HEK293T (cell line): Measurements from ENCODE around the gene RIMBP2.

ENCODE experiments used
- CTCF ChIA-PET: fragments of 350-600 bp; formaldehyde crosslinking; extraction: SDS; loops from one replicate; lab custom pipeline; 2021; ENCODE audit warnings: antibody characterized with exemption, inconsistent platforms; lab: Yijun Ruan, JAX
- POLR2A ChIA-PET: fragments of 350-600 bp; formaldehyde crosslinking; extraction: SDS; loops from one replicate; lab custom pipeline; 2020; ENCODE audit warnings: antibody characterized with exemption, inconsistent platforms; lab: Yijun Ruan, JAX
- DNase-seq: peaks from one replicate; pipeline ENCODE4 v3.0.0; 2012; ENCODE audit warnings: mixed read lengths; ENCODE audit errors: extremely low spot score
- ARNT ChIP-seq: fragments of 450-650 bp; IDR thresholded peaks from 2 replicates; pipeline ENCODE4 v1.6.1; 2017; ENCODE audit warnings: mild to moderate bottlenecking
- CTBP1 ChIP-seq: fragments of 450-650 bp; IDR thresholded peaks from 2 replicates; pipeline ENCODE4 v1.6.1; 2016; ENCODE audit warnings: borderline replicate concordance
- ELF4 ChIP-seq: fragments of 450-650 bp; IDR thresholded peaks from 2 replicates; pipeline ENCODE4 v1.6.1; 2017; ENCODE audit warnings: antibody characterized with exemption
- FOXA1 ChIP-seq: fragments of 450-650 bp; IDR thresholded peaks from 2 replicates; pipeline ENCODE4 v1.6.1; 2016; ENCODE audit warnings: mild to moderate bottlenecking
- FOXK2 ChIP-seq: fragments of 450-650 bp; IDR thresholded peaks from 2 replicates; pipeline ENCODE4 v1.6.1; 2016; ENCODE audit warnings: mild to moderate bottlenecking
- FOXM1 ChIP-seq: fragments of 450-650 bp; IDR thresholded peaks from 2 replicates; pipeline ENCODE4 v1.6.1; 2017; ENCODE audit warnings: mild to moderate bottlenecking, borderline replicate concordance
- HDGF ChIP-seq: fragments of 450-650 bp; IDR thresholded peaks from 2 replicates; pipeline ENCODE4 v1.6.1; 2017; ENCODE audit warnings: antibody characterized with exemption, borderline replicate concordance
- L3MBTL2 ChIP-seq: fragments of 450-650 bp; conservative IDR thresholded peaks from 2 replicates; pipeline ENCODE4 v1.6.1; 2016; ENCODE audit warnings: mild to moderate bottlenecking
- LEF1 ChIP-seq: fragments of 450-650 bp; IDR thresholded peaks from 2 replicates; pipeline ENCODE4 v1.6.1; 2017; ENCODE audit warnings: mild to moderate bottlenecking, borderline replicate concordance
- NFRKB ChIP-seq: fragments of 450-650 bp; IDR thresholded peaks from 2 replicates; pipeline ENCODE4 v1.6.1; 2016; ENCODE audit warnings: mild to moderate bottlenecking, moderate library complexity
- SP1 ChIP-seq: fragments of 450-650 bp; IDR thresholded peaks from 2 replicates; pipeline ENCODE4 v1.6.1; 2017
- SUZ12 ChIP-seq: fragments of 450-650 bp; IDR thresholded peaks from 2 replicates; pipeline ENCODE4 v1.6.1; 2016; ENCODE audit warnings: mild to moderate bottlenecking
- TARDBP ChIP-seq: fragments of 450-650 bp; IDR thresholded peaks from 2 replicates; pipeline ENCODE4 v1.6.1; 2016
- ZNF384 ChIP-seq: fragments of 450-650 bp; IDR thresholded peaks from 2 replicates; pipeline ENCODE4 v1.6.1; 2016
- TF ChIP-seq, protein P1 (sequence below): fragments of 450-650 bp; IDR thresholded peaks from 2 replicates; pipeline ENCODE4 v1.6.1; 2016

Gene RIMBP2

DNA sequence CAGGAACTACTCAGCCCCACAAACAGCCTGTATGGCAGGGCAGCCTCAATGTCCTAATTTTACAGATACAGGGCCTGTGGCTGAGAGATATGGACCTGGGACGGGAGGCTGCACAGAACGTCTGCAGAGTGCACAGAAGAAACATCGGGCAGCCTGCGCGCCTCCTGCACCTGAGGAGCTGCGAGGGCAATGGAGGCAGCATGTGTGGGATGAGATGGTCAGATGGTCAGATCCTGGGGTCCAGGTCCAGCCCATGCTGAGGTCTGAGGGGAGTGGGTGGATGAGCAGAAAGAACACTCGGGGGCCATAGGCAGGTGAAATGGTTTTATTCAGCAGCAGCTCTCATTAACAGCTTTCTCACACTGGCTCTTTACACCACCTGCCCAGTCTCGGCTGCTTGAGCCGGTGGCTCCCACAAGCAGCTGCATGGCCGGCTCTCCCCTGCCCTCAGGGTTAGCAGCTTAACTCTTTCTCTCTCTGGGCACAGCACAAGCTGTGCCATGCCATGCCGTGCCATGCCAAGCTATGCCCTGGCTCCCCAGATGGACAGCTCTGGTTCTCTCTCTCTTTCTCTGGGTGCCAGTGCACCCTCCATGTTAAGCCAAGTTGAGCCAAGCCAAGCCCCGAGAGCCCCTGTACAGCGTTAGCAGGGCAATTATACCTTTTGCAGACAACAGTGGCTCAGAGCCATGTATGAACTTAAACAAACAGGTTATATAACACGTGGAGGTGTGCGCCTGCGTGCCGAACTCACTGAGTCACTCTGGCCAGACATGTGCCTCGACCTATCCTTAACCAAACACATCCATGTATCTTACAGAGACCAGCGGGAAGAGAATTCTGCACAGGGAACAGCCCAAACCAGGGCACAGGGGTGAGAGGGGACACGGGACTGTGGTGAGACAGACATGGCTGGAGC, 47.6 kb downstream of the RIMBP2 start:
- ChIA-PET CTCF (no interaction called here), POLR2A (no interaction called here)
- DNase-seq = no peak
- no peak for TF ChIP-seq SUZ12
- TF ChIP-seq SP1 = no peak
- no peak for TF ChIP-seq ELF4
- no peak for TF ChIP-seq CTBP1
- TF ChIP-seq HDGF = no peak
- no peak for TF ChIP-seq FOXA1
- TF ChIP-seq, protein P1, sequence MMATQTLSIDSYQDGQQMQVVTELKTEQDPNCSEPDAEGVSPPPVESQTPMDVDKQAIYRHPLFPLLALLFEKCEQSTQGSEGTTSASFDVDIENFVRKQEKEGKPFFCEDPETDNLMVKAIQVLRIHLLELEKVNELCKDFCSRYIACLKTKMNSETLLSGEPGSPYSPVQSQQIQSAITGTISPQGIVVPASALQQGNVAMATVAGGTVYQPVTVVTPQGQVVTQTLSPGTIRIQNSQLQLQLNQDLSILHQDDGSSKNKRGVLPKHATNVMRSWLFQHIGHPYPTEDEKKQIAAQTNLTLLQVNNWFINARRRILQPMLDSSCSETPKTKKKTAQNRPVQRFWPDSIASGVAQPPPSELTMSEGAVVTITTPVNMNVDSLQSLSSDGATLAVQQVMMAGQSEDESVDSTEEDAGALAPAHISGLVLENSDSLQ = no peak
- no peak for TF ChIP-seq ARNT
- no peak for TF ChIP-seq LEF1
- no peak for TF ChIP-seq TARDBP
- TF ChIP-seq FOXK2 = no peak
- TF ChIP-seq ZNF384 = no peak
- TF ChIP-seq FOXM1 = no peak

GRCh38 chr12:130667421-130667960, 48.6 kb downstream of the RIMBP2 start:
- TF ChIP-seq FOXK2 (no peak), NFRKB (no peak), SP1 (no peak), L3MBTL2 (no peak), FOXA1 (no peak), SUZ12 (no peak), LEF1 (no peak), ARNT (no peak), FOXM1 (no peak), TARDBP (no peak), ELF4 (no peak)
- DNase-seq = no peak
- CTCF ChIA-PET = no interaction called here
- POLR2A ChIA-PET = no interaction called here

DNA sequence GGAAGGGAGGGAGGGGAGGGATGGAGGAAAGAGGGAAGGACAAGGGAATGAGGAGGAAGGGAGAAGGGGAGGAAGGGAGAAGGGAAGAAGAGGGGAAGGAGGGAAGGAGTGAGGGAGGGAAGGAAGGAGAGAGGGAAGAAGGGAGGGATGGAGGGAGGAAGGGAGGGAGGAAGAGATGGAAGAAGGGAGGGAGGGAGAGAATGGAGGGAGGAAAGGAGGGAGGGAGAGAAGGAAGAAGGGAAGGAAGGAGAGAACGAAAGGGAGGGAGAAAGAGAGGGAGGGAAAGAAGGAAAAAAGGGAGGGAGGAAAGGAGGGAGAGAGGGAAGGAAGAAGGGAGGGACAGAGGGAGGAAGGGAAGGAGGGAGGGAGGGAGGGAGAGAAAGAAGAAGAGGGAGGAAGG, 49.5 kb downstream of the RIMBP2 start:
- no peak for TF ChIP-seq CTBP1
- no peak for TF ChIP-seq LEF1
- no peak for TF ChIP-seq ZNF384
- TF ChIP-seq, protein P1 = no peak
- no peak for TF ChIP-seq NFRKB
- no peak for TF ChIP-seq ELF4
- TF ChIP-seq FOXM1 = no peak
- ChIA-PET CTCF (no interaction called here), POLR2A (no interaction called here)
- no peak for DNase-seq

DNA sequence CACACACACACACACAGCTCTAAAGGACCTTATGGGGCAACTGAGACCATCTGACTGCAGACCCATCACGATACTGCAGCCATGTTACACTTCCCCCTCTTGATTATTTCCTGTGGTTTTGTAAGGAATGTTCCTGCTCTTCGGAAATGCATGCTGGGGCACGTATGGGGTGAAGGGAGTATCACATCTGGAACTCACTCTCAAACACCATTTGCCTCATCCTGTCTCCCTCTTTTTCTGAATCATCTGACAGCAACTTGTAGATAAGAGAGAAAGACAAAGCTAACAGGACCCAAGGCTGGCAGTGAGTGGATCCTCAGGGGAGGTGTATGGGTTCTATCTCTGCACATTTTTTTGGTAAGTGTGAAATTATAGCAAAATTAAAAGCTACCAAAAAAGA, 50.3 kb downstream of the RIMBP2 start:
- CTCF ChIA-PET = no interaction called here

DNA sequence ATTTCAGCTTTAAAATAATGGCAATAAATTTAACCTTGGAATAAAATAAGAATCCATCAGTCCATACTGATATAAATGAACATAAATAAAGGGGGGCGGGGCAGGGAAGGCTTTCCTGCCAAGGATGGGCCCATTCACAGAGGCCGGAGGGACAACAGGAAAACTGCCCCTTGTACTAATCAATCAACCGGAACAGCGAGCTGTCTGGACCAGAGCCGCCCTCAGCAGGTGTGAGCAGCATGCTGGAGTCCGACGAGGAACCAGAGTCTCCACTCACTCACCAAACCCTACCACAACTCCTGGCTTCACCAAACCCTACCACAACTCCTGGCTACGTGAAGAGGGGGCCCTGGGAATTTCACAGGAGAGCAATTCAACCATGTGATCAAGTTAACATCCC, 51.3 kb downstream of the RIMBP2 start:
- no peak for DNase-seq
- CTCF ChIA-PET = no interaction called here
- POLR2A ChIA-PET = no interaction called here
- TF ChIP-seq L3MBTL2 = peak; percentile 25; the same call in 1 of the 2 replicates
- no peak for TF ChIP-seq FOXA1

More for the DNA sequence above, 50.3 kb downstream of the RIMBP2 start:
- TF ChIP-seq SP1 = no peak
- TF ChIP-seq ARNT = no peak
- POLR2A ChIA-PET = no interaction called here
- DNase-seq = no peak

GRCh38 chr12:130664252-130664651, 51.8 kb downstream of the RIMBP2 start:
- ChIA-PET CTCF (no interaction called here), POLR2A (no interaction called here)
- DNase-seq = no peak
- no peak for TF ChIP-seq CTBP1
- TF ChIP-seq L3MBTL2 = no peak
- TF ChIP-seq HDGF = no peak

DNA sequence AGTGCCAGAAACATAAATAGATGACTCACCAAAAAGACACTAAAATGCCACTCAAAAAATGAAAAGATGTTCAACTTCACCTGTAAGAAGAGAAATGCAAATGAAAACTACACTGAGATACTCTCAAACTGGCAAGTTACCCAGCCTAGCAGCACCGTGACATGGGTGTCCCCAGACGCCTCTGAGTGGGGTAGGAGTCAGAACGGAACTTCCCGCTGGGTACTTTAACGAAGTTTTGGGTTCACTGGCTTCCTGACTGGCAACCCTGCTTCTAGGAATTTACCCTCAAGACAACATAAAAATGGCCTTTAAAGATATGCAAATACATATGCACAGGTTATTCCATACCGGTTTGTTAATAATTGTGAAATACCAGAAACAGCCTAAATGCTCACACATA, 52.6 kb downstream of the RIMBP2 start:
- POLR2A ChIA-PET = no interaction called here
- CTCF ChIA-PET = no interaction called here
- TF ChIP-seq, protein P1 = peak; percentile 37; the same call in 1 of the 2 replicates
- no peak for TF ChIP-seq NFRKB
- no peak for DNase-seq
